ENCODE results near the gene FBXO39. TPM values are rescaled to one million over a fixed set of nuclear protein-coding genes. Genes with fewer than 3 reads are reported as not detected.

FBXO39 gene
- total RNA-seq, 2 donors from 2014 or later, result 2.5 to 3.6 TPM

DNA sequence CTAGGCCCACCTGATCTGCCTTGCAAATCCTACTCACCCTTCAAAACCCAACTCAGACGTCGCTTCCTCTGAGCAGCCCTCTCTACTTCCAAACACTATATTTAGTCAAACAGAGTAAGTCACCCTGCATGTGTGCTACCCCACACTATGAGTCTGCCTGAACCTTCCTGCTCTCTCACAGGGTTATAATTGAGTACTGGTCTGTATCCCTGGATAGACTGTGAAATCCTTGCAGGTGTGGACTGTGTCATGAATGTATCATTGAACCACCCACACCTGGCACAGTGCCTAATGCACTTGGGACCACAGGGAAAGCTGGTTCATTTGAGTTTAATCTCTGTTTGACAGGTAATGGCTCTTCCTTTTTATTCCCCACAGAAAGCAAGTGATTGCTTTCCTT is 3.4 kb downstream of the FBXO39 start:
- Histone ChIP-seq H3K9me3 (no peaks in the 10 kb centered on the region), H3K27ac (no peak overlapping the region), H3K4me3 (no peak overlapping the region), H3K4me1 (replicated peaks) (no peaks in the 10 kb centered on the region), H3K27me3 (replicated peaks; ENCODE audit: insufficient read depth) (no peaks in the 10 kb centered on the region), H3K36me3 (no peaks in the 10 kb centered on the region)
- intact Hi-C loops (cut with DNase I), result no loop called here
- TF ChIP-seq, protein P1, sequence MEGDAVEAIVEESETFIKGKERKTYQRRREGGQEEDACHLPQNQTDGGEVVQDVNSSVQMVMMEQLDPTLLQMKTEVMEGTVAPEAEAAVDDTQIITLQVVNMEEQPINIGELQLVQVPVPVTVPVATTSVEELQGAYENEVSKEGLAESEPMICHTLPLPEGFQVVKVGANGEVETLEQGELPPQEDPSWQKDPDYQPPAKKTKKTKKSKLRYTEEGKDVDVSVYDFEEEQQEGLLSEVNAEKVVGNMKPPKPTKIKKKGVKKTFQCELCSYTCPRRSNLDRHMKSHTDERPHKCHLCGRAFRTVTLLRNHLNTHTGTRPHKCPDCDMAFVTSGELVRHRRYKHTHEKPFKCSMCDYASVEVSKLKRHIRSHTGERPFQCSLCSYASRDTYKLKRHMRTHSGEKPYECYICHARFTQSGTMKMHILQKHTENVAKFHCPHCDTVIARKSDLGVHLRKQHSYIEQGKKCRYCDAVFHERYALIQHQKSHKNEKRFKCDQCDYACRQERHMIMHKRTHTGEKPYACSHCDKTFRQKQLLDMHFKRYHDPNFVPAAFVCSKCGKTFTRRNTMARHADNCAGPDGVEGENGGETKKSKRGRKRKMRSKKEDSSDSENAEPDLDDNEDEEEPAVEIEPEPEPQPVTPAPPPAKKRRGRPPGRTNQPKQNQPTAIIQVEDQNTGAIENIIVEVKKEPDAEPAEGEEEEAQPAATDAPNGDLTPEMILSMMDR (IDR thresholded peaks at IDR 0.05), result no peak
- no peak for TF ChIP-seq POLR2A (IDR thresholded peaks at IDR 0.05)
- no peak for TF ChIP-seq POLR2AphosphoS5 (IDR thresholded peaks at IDR 0.05)
- whole genome bisulfite sequencing, result 60% methylated on average over 2 of the region's 2 CpGs
- DNase-seq (ENCODE audit: low spot score), result no peak

- Histone ChIP-seq H3K4me1 (replicated peaks) (no peaks in the 10 kb centered on the region), H3K27ac (no peak overlapping the region), H3K36me3 (no peaks in the 10 kb centered on the region), H3K9me3 (no peaks in the 10 kb centered on the region), H3K27me3 (replicated peaks; ENCODE audit: insufficient read depth) (no peaks in the 10 kb centered on the region), H3K4me3 (no peak overlapping the region)
- TF ChIP-seq, protein P1 (IDR thresholded peaks at IDR 0.05), result no peak
- TF ChIP-seq POLR2A (IDR thresholded peaks at IDR 0.05) (no peak), POLR2AphosphoS5 (IDR thresholded peaks at IDR 0.05) (no peak)
- no peak for DNase-seq (ENCODE audit: low spot score)
- 83% methylated on average over 8 of the region's 8 CpGs for WGBS
- intact Hi-C loops (cut with DNase I), result no loop called here
Measured at GRCh38 chr17:6780001-6780400, 4.0 kb downstream of the FBXO39 start.

DNA sequence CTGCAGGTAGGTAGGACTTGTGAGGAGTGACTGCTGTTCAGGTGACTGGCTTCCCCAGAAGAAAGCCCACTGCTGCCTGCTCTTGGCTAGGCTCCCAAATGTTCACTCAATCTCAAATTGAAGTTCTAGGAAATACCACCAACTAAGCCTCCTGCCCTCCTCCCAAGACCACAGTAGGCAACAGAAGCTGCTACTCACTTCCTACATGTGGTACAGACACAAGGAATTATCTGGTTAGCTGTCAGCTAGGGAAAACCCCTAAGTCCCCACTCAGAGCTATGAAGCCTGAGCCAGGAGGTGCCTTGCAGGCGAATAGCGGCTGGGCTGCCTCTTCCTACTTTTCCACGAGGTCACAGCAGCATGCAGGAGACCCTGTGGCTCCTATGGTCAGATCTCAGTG is 4.9 kb downstream of the FBXO39 start:
- Histone ChIP-seq H3K27ac (no peak overlapping the region), H3K27me3 (replicated peaks; ENCODE audit: insufficient read depth) (no peaks in the 10 kb centered on the region), H3K9me3 (no peaks in the 10 kb centered on the region), H3K4me1 (replicated peaks) (no peaks in the 10 kb centered on the region), H3K36me3 (no peaks in the 10 kb centered on the region), H3K4me3 (no peak overlapping the region)
- TF ChIP-seq, protein P1 (IDR thresholded peaks at IDR 0.05), result no peak
- no peak for TF ChIP-seq POLR2AphosphoS5 (IDR thresholded peaks at IDR 0.05)
- no peak for TF ChIP-seq POLR2A (IDR thresholded peaks at IDR 0.05)
- intact Hi-C loops (cut with DNase I), result no loop called here
- WGBS, result 66% methylated on average over 3 of the region's 3 CpGs
- DNase-seq (ENCODE audit: low spot score), result no peak

DNA sequence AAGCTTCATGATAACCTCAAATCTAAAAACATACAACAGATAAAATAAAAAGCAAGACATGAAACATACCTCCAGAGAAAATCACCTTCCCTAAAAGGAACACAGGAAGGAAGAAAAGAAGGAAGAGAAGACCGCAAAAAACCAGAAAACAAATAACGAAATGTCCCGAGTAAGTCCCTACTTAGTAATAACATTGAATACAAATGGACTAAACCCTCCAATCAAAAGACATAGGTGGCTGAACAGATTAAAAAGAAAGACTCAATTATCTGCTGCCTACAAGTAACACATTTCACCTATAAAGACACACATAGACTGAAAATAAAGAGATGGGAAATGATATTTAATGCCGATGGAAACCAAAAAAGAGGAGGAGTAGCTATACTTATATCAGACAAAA is 6.2 kb downstream of the FBXO39 start:
- Histone ChIP-seq H3K4me3 (no peak overlapping the region), H3K27ac (no peak overlapping the region), H3K36me3 (no peaks in the 10 kb centered on the region), H3K9me3 (no peaks in the 10 kb centered on the region), H3K4me1 (replicated peaks) (no peaks in the 10 kb centered on the region), H3K27me3 (replicated peaks; ENCODE audit: insufficient read depth) (no peaks in the 10 kb centered on the region)
- WGBS, result 79% methylated on average over 4 of the region's 4 CpGs
- TF ChIP-seq POLR2A (IDR thresholded peaks at IDR 0.05), result no peak
- TF ChIP-seq POLR2AphosphoS5 (IDR thresholded peaks at IDR 0.05), result no peak
- TF ChIP-seq, protein P1 (IDR thresholded peaks at IDR 0.05), result no peak
- no peak for DNase-seq (ENCODE audit: low spot score)
- intact Hi-C loops (cut with DNase I), result no loop called here

DNA sequence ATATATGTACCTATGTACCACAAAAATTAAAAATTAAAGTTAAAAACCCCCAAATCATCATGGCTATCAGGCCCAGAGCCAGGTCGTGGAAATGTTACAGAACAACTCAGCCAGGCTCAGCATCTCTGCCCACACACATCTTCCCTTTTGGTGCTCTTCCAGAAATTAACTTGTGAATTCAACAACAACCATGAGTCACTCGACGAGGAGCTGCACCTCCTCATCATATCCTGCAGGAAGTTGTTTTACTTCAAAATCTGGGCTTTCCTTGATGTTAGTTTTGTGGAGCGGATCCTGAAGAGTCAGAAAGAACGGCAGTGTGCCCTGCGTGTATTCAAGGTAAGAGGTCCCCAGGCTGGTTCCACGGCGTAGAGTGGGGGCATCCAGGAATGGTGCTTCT is 10.6 kb downstream of the FBXO39 start:
- no peak overlapping the region for H3K4me3 ChIP-seq
- H3K36me3 ChIP-seq, result no peaks in the 10 kb centered on the region
- intact Hi-C loops (cut with DNase I), result no loop called here
- H3K27me3 ChIP-seq (replicated peaks; ENCODE audit: insufficient read depth), result no peaks in the 10 kb centered on the region
- TF ChIP-seq POLR2A (IDR thresholded peaks at IDR 0.05) (no peak), POLR2AphosphoS5 (IDR thresholded peaks at IDR 0.05) (no peak)
- TF ChIP-seq, protein P1 (IDR thresholded peaks at IDR 0.05), result no peak
- H3K27ac ChIP-seq, result no peak overlapping the region
- no peaks in the 10 kb centered on the region for H3K4me1 ChIP-seq (replicated peaks)
- no peaks in the 10 kb centered on the region for H3K9me3 ChIP-seq
- DNase-seq (ENCODE audit: low spot score), result no peak
- WGBS, result 52% methylated on average over 8 of the region's 8 CpGs

Data from prostate gland (tissue), 2 donors.